BE2C (cell line): Measurements from ENCODE around the gene LGSN.
A peak's percentile ranks its signal among the peaks of the same experiment; 100 is the strongest.
"Not testable (repeated sequence)": the region's sequence is repeated elsewhere in the genome, so short reads cannot be mapped to it uniquely, and the experiment has no call there.

Experiments used
- DNase-seq: peaks from one replicate; pipeline ENCODE4 v3.0.0-alpha.2; 2020
- H3K27me3 ChIP-seq: fragments of 250-450 bp; sonication (Bioruptor Pico); 2 replicates; pipeline ENCODE4 v1.5.1; 2020; ENCODE audit warnings: mild to moderate bottlenecking
- H3K36me3 ChIP-seq: fragments of 250-450 bp; sonication (Bioruptor Pico); 2 replicates; pipeline ENCODE4 v1.5.1; 2020; ENCODE audit warnings: mild to moderate bottlenecking
- H3K4me1 ChIP-seq: fragments of 250-450 bp; sonication (Bioruptor Pico); 2 replicates; pipeline ENCODE4 v1.5.1; 2020
- H3K4me3 ChIP-seq: 2 replicates; pipeline ENCODE4 v1.5.1; 2011; ENCODE audit warnings: low read depth, low read length
- H3K9me3 ChIP-seq: fragments of 250-450 bp; sonication (Bioruptor Pico); 2 replicates; pipeline ENCODE4 v1.5.1; 2020
- CTCF ChIP-seq: IDR thresholded peaks from 2 replicates; pipeline ENCODE4 v1.5.1; 2012; ENCODE audit warnings: mild to moderate bottlenecking, low read depth, low read length

Gene LGSN

GRCh38 chr6:63275953-63276352 is 43.8 kb downstream of the LGSN start:
- no peak for TF ChIP-seq CTCF
- Histone ChIP-seq H3K27me3 (no peaks in the 10 kb centered on the region), H3K9me3 (no peaks in the 10 kb centered on the region; the same call in 1 of the 2 replicates), H3K4me1 (no peaks in the 10 kb centered on the region), H3K4me3 (no peak overlapping the region), H3K36me3 (no peaks in the 10 kb centered on the region)
- DNase-seq, result no peak

GRCh38 chr6:63274795-63275430 is 44.9 kb downstream of the LGSN start:
- H3K4me3 ChIP-seq, H3K4me1 ChIP-seq, DNase-seq: not testable (repeated sequence)

GRCh38 chr6:63272397-63272796 is 47.4 kb downstream of the LGSN start:
- TF ChIP-seq CTCF, result peak; percentile 37
- DNase-seq, result no peak

More at GRCh38 chr6:63274795-63275430, 44.9 kb downstream of the LGSN start:
- not testable (repeated sequence) for H3K27me3 ChIP-seq, H3K36me3 ChIP-seq, H3K9me3 ChIP-seq

GRCh38 chr6:63269470-63269869 is 50.3 kb downstream of the LGSN start:
- Histone ChIP-seq H3K36me3 (no peaks in the 10 kb centered on the region), H3K9me3 (no peaks in the 10 kb centered on the region), H3K27me3 (no peaks in the 10 kb centered on the region), H3K4me3 (no peak overlapping the region), H3K4me1 (no peaks in the 10 kb centered on the region)
- TF ChIP-seq CTCF, result no peak
- DNase-seq, result no peak

More at GRCh38 chr6:63272397-63272796, 47.4 kb downstream of the LGSN start:
- Histone ChIP-seq H3K4me3 (no peak overlapping the region), H3K27me3 (no peaks in the 10 kb centered on the region), H3K4me1 (no peaks in the 10 kb centered on the region), H3K9me3 (no peaks in the 10 kb centered on the region), H3K36me3 (no peaks in the 10 kb centered on the region)

- TF ChIP-seq CTCF, result no peak
- Histone ChIP-seq H3K9me3 (no peaks in the 10 kb centered on the region), H3K4me3 (no peak overlapping the region), H3K4me1 (no peaks in the 10 kb centered on the region), H3K36me3 (no peaks in the 10 kb centered on the region), H3K27me3 (no peaks in the 10 kb centered on the region)
- DNase-seq, result no peak
These were observed 51.2 kb downstream of the LGSN start for GRCh38 chr6:63268574-63268973.

- Histone ChIP-seq H3K36me3 (no peaks in the 10 kb centered on the region), H3K4me1 (no peaks in the 10 kb centered on the region), H3K4me3 (no peak overlapping the region), H3K27me3 (no peaks in the 10 kb centered on the region), H3K9me3 (no peaks in the 10 kb centered on the region)
- no peak for DNase-seq
- TF ChIP-seq CTCF, result no peak
These were observed 52.0 kb downstream of the LGSN start for GRCh38 chr6:63267828-63268227.
